WERI-Rb-1 (cell line): Measurements from ENCODE around the gene MOB2.
"Not testable (repeated sequence)": the region's sequence is repeated elsewhere in the genome, so short reads cannot be mapped to it uniquely, and the experiment has no call there.

Source experiments
- DNase-seq: peaks from one replicate; pipeline ENCODE4 v3.0.0-alpha.2; 2020
- H3K27ac ChIP-seq: fragments of 250-450 bp; sonication (Bioruptor Pico); 2 replicates; pipeline ENCODE4 v1.5.1; 2020; ENCODE audit warnings: mild to moderate bottlenecking, moderate library complexity
- H3K27me3 ChIP-seq: fragments of 250-450 bp; sonication (Bioruptor Pico); 2 replicates; pipeline ENCODE4 v1.5.1; 2021; ENCODE audit warnings: mild to moderate bottlenecking, low read depth, moderate library complexity; ENCODE audit not compliant: insufficient read depth, severe bottlenecking
- H3K36me3 ChIP-seq: fragments of 250-450 bp; sonication (Bioruptor Pico); 2 replicates; pipeline ENCODE4 v1.5.1; 2020; ENCODE audit warnings: mild to moderate bottlenecking, moderate library complexity
- H3K4me3 ChIP-seq: 2 replicates; pipeline ENCODE4 v1.5.1; 2011; ENCODE audit warnings: low read depth, mild to moderate bottlenecking, control low read depth, low read length
- H3K9me3 ChIP-seq: fragments of 250-450 bp; sonication (Bioruptor Pico); 2 replicates; pipeline ENCODE4 v1.5.1; 2021; ENCODE audit warnings: mild to moderate bottlenecking, moderate library complexity; ENCODE audit not compliant: severe bottlenecking
- TF ChIP-seq, protein P1 (sequence below): IDR thresholded peaks from 2 replicates; pipeline ENCODE4 v1.5.1; 2011; ENCODE audit warnings: low read depth, mild to moderate bottlenecking, control low read depth, inconsistent platforms, low read length

The MOB2 gene

DNA sequence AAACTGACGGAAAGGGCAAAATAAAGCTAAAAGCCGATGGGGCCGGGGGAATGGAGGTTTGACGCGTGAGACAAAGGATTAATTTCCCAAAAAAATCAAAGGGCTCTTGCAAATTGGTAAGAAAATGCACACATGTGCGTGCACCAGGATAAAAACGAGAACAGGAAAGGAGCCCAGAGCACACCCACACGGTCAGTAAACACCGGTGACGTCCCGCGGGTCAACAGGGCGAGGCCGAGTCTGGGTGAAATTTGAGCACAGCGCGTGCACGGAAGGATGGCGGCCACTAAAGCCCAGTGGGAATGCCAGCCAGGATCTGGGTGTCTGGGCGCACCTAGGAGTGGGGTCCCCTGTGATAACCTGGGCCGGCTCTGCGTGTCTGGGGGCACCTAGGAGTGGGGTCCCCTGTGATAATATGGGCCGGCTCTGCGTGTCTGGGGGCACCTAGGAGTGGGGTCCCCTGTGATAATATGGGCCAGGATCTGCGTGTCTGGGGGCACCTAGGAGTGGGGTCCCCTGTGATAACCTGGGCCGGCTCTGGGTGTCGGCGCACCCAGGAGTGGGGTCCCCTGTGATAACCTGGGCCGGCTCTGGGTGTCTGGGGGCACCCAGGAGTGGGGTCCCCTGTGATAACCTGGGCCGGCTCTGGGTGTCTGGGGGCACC lies 52.5 kb downstream of the MOB2 start:
- peaks cover 7% of the 10 kb centered on the region for H3K36me3 ChIP-seq
- H3K27ac ChIP-seq, result no peak overlapping the region
- TF ChIP-seq, protein P1, sequence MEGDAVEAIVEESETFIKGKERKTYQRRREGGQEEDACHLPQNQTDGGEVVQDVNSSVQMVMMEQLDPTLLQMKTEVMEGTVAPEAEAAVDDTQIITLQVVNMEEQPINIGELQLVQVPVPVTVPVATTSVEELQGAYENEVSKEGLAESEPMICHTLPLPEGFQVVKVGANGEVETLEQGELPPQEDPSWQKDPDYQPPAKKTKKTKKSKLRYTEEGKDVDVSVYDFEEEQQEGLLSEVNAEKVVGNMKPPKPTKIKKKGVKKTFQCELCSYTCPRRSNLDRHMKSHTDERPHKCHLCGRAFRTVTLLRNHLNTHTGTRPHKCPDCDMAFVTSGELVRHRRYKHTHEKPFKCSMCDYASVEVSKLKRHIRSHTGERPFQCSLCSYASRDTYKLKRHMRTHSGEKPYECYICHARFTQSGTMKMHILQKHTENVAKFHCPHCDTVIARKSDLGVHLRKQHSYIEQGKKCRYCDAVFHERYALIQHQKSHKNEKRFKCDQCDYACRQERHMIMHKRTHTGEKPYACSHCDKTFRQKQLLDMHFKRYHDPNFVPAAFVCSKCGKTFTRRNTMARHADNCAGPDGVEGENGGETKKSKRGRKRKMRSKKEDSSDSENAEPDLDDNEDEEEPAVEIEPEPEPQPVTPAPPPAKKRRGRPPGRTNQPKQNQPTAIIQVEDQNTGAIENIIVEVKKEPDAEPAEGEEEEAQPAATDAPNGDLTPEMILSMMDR, result no peak
- no peaks in the 10 kb centered on the region for H3K9me3 ChIP-seq
- no peaks in the 10 kb centered on the region for H3K27me3 ChIP-seq
- DNase-seq, result no peak
- no peak overlapping the region for H3K4me3 ChIP-seq

DNA sequence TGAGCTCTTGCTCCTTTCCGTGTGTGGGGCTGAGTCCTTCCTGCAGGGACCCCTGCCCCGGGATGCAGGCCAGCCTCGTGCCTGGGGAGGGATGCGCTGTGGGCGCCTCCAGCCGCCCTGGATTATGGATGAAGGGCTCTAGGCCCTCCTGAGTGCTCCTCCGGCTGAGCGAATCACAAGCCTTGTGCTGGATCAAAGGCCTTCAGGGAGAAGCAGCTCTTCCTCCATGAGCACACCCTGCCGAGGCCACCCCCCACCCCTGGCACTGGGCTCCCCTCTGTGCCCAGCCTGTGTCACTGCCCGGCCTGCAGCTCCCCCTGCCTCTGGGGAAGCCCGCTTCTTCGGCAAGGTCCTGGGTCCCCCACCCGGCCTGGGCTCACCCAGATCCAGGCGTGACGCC lies 53.0 kb downstream of the MOB2 start:
- TF ChIP-seq, protein P1, result no peak
- H3K36me3 ChIP-seq, result peaks cover 2% of the 10 kb centered on the region
- H3K27ac ChIP-seq, result no peak overlapping the region
- no peaks in the 10 kb centered on the region for H3K27me3 ChIP-seq
- H3K4me3 ChIP-seq, result no peak overlapping the region
- DNase-seq, result no peak
- no peaks in the 10 kb centered on the region for H3K9me3 ChIP-seq

DNA sequence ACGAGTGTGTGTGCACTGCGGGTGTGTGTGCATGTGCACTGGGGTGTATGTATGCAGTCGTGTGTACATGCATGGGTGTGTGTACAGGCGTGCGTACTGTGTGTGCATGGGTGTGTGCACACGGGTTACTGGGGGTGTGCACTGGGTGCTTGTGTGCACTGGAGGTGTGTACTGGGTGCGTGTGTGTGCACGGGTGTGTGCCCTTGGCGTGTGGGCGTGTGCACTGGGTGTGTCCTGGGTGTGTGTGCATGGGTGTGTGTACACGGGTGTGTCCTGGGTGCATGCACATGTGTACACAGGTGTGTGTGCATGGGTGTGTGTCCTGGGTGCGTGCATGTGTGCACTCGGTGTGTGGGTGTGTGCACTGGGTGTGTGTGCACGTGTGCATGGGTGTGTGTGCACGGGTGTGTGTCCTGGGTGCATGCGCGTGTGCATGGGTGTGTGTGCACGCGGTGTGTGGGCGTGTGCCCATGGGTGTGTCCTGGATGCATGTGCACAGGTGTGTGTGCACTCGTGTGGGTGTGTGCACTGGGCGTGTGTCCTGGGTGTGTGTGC lies 57.7 kb downstream of the MOB2 start:
- no peak overlapping the region for H3K4me3 ChIP-seq
- H3K9me3 ChIP-seq, result no peaks in the 10 kb centered on the region
- TF ChIP-seq, protein P1, result no peak
- peaks cover 2% of the 10 kb centered on the region; the same call in 1 of the 2 replicates for H3K36me3 ChIP-seq
- H3K27me3 ChIP-seq, result no peaks in the 10 kb centered on the region
- no peak overlapping the region for H3K27ac ChIP-seq
- DNase-seq, result no peak

- H3K27me3 ChIP-seq, result no peaks in the 10 kb centered on the region
- no peak overlapping the region for H3K27ac ChIP-seq
- no peaks in the 10 kb centered on the region for H3K9me3 ChIP-seq
- TF ChIP-seq, protein P1, result no peak
- H3K4me3 ChIP-seq, result no peak overlapping the region
- no peak for DNase-seq
- peaks cover 2% of the 10 kb centered on the region; the same call in 1 of the 2 replicates for H3K36me3 ChIP-seq
These were observed 61.1 kb downstream of the MOB2 start for GRCh38 chr11:1425439-1425838.

- no peak for DNase-seq
- no peaks in the 10 kb centered on the region for H3K27me3 ChIP-seq
- TF ChIP-seq, protein P1, result no peak
These were observed 61.6 kb downstream of the MOB2 start for GRCh38 chr11:1425006-1425405.

DNA sequence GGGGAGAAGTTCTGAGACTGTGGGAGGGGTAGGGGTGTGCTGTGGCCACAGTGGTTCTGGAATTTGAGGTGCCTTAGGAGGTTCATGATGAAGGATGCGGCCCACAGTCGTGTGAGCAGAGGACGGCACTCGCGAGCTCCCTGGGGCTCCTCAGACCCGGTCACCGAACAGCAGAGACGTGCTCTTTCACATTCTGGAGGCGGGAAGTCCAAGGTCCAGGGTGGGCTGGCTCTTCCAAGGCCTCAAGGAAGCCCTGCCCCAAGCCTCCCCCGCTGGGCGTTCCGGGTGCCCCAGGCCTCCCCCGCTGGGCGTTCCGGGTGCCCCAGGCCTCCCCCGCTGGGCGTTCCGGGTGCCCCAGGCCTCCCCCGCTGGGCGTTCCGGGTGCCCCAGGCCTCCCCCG lies 63.2 kb downstream of the MOB2 start:
- not testable (repeated sequence) for H3K27ac ChIP-seq, H3K9me3 ChIP-seq, H3K36me3 ChIP-seq, H3K27me3 ChIP-seq, H3K4me3 ChIP-seq, DNase-seq

More at GRCh38 chr11:1425006-1425405, 61.6 kb downstream of the MOB2 start:
- Histone ChIP-seq H3K36me3 (peaks cover 2% of the 10 kb centered on the region; the same call in 1 of the 2 replicates), H3K4me3 (no peak overlapping the region), H3K9me3 (no peaks in the 10 kb centered on the region), H3K27ac (no peak overlapping the region)
